NB4 (cell line): Measurements from ENCODE around the gene ZMYND19.
"Not testable (repeated sequence)": the region's sequence is repeated elsewhere in the genome, so short reads cannot be mapped to it uniquely, and the experiment has no call there.

Experiments used
- DNase-seq: peaks from one replicate; pipeline ENCODE4 v3.0.0; 2010; ENCODE audit warnings: low read depth
- H3K4me3 ChIP-seq: one replicate; pipeline ENCODE4 v1.5.1; 2011; ENCODE audit warnings: mild to moderate bottlenecking, low read depth, low read length, moderate library complexity
- CTCF ChIP-seq: IDR thresholded peaks from one replicate; pipeline ENCODE4 v1.5.1; 2012; ENCODE audit warnings: low read depth, low read length
- MAX ChIP-seq: IDR thresholded peaks from 2 replicates; pipeline ENCODE4 v1.6.1; 2011; ENCODE audit warnings: low read depth, low read length
- MYC ChIP-seq: IDR thresholded peaks from 2 replicates; pipeline ENCODE4 v1.6.1; 2011; ENCODE audit warnings: low read depth, low read length
- POLR2A ChIP-seq: IDR thresholded peaks from 2 replicates; pipeline ENCODE4 v1.6.1; 2011; ENCODE audit warnings: mild to moderate bottlenecking; ENCODE audit not compliant: insufficient read length; ENCODE audit errors: extremely low read depth

ZMYND19 gene

GRCh38 chr9:137540536-137540935 is 49.8 kb downstream of the ZMYND19 start:
- H3K4me3 ChIP-seq = no peak overlapping the region
- TF ChIP-seq CTCF (no peak), MYC (no peak), POLR2A (no peak), MAX (no peak)
- no peak for DNase-seq

GRCh38 chr9:137538058-137538457 is 52.3 kb downstream of the ZMYND19 start:
- TF ChIP-seq MAX (no peak), CTCF (no peak), POLR2A (no peak), MYC (no peak)
- no peak for DNase-seq
- H3K4me3 ChIP-seq = no peak overlapping the region

- peak; percentile 76 for DNase-seq
Observed at GRCh38 chr9:137536594-137537131, 53.6 kb downstream of the ZMYND19 start.

GRCh38 chr9:137535120-137535428 is 55.2 kb downstream of the ZMYND19 start:
- no peak for DNase-seq
- no peak overlapping the region for H3K4me3 ChIP-seq
- TF ChIP-seq MYC (no peak), MAX (no peak), POLR2A (no peak), CTCF (no peak)

More at GRCh38 chr9:137536594-137537131, 53.6 kb downstream of the ZMYND19 start:
- not testable (repeated sequence) for H3K4me3 ChIP-seq
- 0 out of 2 replicates have a peak, but pooled peaks have one; percentile 16 for TF ChIP-seq MAX

GRCh38 chr9:137534256-137535119 is 55.8 kb downstream of the ZMYND19 start:
- DNase-seq = peak; percentile 87
- TF ChIP-seq MYC (peak; percentile 99), MAX (peak; percentile 100), CTCF (peak; percentile 68), POLR2A (no peak)
- no peak overlapping the region for H3K4me3 ChIP-seq

- not testable (repeated sequence) for H3K4me3 ChIP-seq, DNase-seq
Observed at GRCh38 chr9:137532891-137533468, 57.3 kb downstream of the ZMYND19 start.
